ENCODE data around the gene CCDC159. TPM values are rescaled to one million over a fixed set of nuclear protein-coding genes. Genes with fewer than 3 reads are reported as not detected.

The CCDC159 gene
- total RNA-seq, 1 experiment from 2014 or later = 6.8 TPM

DNA sequence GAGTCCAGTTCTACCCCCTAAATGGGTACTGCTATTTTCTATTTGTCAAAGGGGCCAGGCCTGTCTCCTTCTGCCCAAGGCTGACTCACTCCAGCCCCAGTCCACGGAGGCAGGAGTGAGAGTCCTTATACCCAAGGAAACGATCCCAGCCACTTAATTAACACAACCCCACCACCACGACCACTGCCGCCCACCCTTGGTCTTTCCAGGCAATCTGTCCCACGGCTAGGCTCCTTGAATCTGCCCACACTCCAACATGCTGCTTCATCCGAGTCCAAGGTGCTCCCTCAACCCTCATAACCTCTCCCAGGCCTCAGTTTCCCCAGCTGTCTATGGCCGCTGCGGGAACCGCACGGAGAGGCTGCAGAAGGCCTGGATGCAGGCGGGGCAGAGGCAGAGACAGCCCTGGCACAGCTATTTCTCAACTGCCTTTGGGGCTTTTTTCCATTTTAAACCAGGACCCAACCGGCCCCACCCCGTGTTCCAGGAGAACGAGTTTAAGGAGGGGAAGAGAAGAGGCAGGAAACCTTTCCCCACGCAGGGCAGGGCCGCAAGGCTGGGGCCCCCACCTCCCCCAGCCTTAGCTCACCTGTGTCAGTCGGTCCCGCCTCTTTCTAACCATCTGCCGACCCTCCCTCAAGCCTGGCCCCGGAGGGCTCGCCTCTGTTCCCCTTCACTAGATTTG lies 7.6 kb upstream of the CCDC159 start:
- DNase-seq (ENCODE audit: low spot score) (no peak), ATAC-seq (no peak; the same call in 1 of the 2 replicates)
- ChIA-PET CTCF (interaction anchor here (0.6 to 3.0 kb wide), 12 partner anchors 16 to 937 kb away, joined by 3 to 37 read pairs (median 7); partner anchors contain the start of genes EPOR, RGL3 and SWSAP1), POLR2A (interaction anchor here (0.6 to 0.7 kb wide), 3 partner anchors 12 to 158 kb away, joined by 3 to 5 read pairs (median 3); no protein-coding TSS in a partner anchor)
- Mint-ChIP-seq H3K27ac (no peak overlapping the region), H3K9me3 (no peaks in the 10 kb centered on the region), H3K4me3 (peak overlapping the region; percentile 81), H3K27me3 (ENCODE audit: low read depth) (no peaks in the 10 kb centered on the region), H3K4me1 (peaks cover 7% of the 10 kb centered on the region), H3K36me3 (peaks cover 24% of the 10 kb centered on the region)
- TF ChIP-seq NR3C1 (CRISPR knock-in tag; conservative IDR thresholded peaks at IDR 0.05; ENCODE audit: low read depth) = no peak
- TF ChIP-seq, protein P1, sequence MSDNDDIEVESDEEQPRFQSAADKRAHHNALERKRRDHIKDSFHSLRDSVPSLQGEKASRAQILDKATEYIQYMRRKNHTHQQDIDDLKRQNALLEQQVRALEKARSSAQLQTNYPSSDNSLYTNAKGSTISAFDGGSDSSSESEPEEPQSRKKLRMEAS (CRISPR knock-in tag; IDR thresholded peaks at IDR 0.05) = 0 out of 2 replicates have a peak, but pooled peaks have one; percentile 12
- TF ChIP-seq FOXP1 (CRISPR knock-in tag; IDR thresholded peaks at IDR 0.05; ENCODE audit: borderline replicate concordance) = 0 out of 2 replicates have a peak, but pooled peaks have one; percentile 39

DNA sequence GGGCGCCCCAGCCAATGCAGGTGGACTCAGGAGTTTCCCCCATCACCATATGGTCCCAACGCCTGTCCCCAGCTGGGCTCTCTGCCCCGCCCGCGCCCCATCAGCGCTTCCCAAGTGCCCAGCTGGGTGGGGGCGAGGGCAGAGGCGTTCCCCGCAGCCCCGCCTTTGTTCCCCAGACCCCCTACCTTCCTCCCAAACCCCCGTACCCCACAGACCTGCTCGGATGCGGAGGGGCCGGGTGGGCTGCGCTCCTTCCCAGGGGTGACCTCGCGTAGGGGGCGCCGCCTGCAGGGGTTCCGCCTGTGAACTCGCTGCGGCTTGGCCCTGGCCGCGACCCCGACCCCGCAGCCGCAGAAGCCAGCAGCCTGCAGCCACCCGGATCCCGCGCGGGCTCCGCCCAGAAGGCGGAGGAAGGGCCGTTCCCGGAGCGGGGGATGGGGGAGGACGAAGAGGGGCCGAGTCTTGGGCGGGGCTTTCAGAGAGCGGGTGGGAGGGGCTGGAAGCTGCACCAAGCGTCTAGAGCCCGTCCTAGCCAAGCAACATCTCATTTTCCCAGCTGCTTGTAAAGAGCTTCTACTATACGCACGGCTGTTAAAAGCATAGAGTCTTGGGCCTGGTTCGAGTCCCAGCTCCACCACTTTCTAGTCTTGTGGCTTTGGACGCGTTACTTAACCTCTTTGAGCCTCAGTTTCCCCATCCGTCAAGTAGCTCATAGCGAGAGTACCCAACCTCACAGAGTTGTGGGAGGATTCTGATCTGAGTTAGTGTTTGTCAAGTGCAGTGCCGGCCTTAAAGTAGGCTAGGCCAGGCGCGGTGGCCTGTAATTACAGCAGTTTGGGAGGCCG lies 6.8 kb upstream of the CCDC159 start, which contains the start of gene RAB3D:
Gene RAB3D (minus strand): TSS at position 404 of the 845 bp plus-strand sequence. CDS start 2,258 bp downstream, outside the sequence.
- peak; percentile 98 for DNase-seq (ENCODE audit: low spot score)
- Mint-ChIP-seq H3K4me3 (peak within 1 kb of the TSS; percentile 81), H3K4me1 (peaks cover 7% of the 10 kb centered on the region), H3K27ac (peak within 1 kb of the TSS; percentile 41; the same call in 1 of the 2 replicates), H3K9me3 (no peaks in the 10 kb centered on the region), H3K27me3 (ENCODE audit: low read depth) (no peaks in the 10 kb centered on the region), H3K36me3 (peaks cover 19% of the 10 kb centered on the region)
- ChIA-PET CTCF (interaction anchor here (0.6 to 3.0 kb wide), 13 partner anchors 17 to 143 kb away, joined by 3 to 37 read pairs (median 8); partner anchors contain the start of genes EPOR, PRKCSH, RGL3 and SWSAP1), POLR2A (interaction anchor here (0.6 to 1.2 kb wide), 6 partner anchors 22 to 157 kb away, joined by 3 to 8 read pairs (median 3); partner anchors contain the start of gene SWSAP1)
- ATAC-seq = peak; percentile 99
- no peak for TF ChIP-seq IRF2 (CRISPR knock-in tag; IDR thresholded peaks at IDR 0.05; ENCODE audit: borderline replicate concordance, low read depth)
- TF ChIP-seq FOXK1 (CRISPR knock-in tag; IDR thresholded peaks at IDR 0.05) = peak; percentile 47; the same call in 1 of the 2 replicates
- TF ChIP-seq CREB1 (CRISPR knock-in tag; IDR thresholded peaks at IDR 0.05) = no peak
- TF ChIP-seq ZBTB21 (CRISPR knock-in tag; IDR thresholded peaks at IDR 0.05; ENCODE audit: borderline replicate concordance) = no peak
- TF ChIP-seq NR2C2 (CRISPR knock-in tag; IDR thresholded peaks at IDR 0.05) = no peak
- TF ChIP-seq, protein P2, sequence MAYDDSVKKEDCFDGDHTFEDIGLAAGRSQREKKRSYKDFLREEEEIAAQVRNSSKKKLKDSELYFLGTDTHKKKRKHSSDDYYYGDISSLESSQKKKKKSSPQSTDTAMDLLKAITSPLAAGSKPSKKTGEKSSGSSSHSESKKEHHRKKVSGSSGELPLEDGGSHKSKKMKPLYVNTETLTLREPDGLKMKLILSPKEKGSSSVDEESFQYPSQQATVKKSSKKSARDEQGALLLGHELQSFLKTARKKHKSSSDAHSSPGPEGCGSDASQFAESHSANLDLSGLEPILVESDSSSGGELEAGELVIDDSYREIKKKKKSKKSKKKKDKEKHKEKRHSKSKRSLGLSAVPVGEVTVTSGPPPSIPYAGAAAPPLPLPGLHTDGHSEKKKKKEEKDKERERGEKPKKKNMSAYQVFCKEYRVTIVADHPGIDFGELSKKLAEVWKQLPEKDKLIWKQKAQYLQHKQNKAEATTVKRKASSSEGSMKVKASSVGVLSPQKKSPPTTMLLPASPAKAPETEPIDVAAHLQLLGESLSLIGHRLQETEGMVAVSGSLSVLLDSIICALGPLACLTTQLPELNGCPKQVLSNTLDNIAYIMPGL (CRISPR knock-in tag; IDR thresholded peaks at IDR 0.05) = 0 out of 2 replicates have a peak, but pooled peaks have one; percentile 70
- TF ChIP-seq ETV6 (CRISPR knock-in tag; IDR thresholded peaks at IDR 0.05) = peak; percentile 54; the same call in 1 of the 2 replicates
- TF ChIP-seq, protein P3, sequence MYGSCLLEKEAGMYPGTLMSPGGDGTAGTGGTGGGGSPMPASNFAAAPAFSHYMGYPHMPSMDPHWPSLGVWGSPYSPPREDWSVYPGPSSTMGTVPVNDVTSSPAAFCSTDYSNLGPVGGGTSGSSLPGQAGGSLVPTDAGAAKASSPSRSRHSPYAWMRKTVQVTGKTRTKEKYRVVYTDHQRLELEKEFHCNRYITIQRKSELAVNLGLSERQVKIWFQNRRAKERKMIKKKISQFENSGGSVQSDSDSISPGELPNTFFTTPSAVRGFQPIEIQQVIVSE (CRISPR knock-in tag; IDR thresholded peaks at IDR 0.05; ENCODE audit: borderline replicate concordance) = no peak
- TF ChIP-seq, protein P4, sequence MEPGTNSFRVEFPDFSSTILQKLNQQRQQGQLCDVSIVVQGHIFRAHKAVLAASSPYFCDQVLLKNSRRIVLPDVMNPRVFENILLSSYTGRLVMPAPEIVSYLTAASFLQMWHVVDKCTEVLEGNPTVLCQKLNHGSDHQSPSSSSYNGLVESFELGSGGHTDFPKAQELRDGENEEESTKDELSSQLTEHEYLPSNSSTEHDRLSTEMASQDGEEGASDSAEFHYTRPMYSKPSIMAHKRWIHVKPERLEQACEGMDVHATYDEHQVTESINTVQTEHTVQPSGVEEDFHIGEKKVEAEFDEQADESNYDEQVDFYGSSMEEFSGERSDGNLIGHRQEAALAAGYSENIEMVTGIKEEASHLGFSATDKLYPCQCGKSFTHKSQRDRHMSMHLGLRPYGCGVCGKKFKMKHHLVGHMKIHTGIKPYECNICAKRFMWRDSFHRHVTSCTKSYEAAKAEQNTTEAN (CRISPR knock-in tag; IDR thresholded peaks at IDR 0.05) = 0 out of 2 replicates have a peak, but pooled peaks have one; percentile 47
- no peak for TF ChIP-seq KAT7 (CRISPR knock-in tag; IDR thresholded peaks at IDR 0.05; ENCODE audit: borderline replicate concordance)
- TF ChIP-seq, protein P5, sequence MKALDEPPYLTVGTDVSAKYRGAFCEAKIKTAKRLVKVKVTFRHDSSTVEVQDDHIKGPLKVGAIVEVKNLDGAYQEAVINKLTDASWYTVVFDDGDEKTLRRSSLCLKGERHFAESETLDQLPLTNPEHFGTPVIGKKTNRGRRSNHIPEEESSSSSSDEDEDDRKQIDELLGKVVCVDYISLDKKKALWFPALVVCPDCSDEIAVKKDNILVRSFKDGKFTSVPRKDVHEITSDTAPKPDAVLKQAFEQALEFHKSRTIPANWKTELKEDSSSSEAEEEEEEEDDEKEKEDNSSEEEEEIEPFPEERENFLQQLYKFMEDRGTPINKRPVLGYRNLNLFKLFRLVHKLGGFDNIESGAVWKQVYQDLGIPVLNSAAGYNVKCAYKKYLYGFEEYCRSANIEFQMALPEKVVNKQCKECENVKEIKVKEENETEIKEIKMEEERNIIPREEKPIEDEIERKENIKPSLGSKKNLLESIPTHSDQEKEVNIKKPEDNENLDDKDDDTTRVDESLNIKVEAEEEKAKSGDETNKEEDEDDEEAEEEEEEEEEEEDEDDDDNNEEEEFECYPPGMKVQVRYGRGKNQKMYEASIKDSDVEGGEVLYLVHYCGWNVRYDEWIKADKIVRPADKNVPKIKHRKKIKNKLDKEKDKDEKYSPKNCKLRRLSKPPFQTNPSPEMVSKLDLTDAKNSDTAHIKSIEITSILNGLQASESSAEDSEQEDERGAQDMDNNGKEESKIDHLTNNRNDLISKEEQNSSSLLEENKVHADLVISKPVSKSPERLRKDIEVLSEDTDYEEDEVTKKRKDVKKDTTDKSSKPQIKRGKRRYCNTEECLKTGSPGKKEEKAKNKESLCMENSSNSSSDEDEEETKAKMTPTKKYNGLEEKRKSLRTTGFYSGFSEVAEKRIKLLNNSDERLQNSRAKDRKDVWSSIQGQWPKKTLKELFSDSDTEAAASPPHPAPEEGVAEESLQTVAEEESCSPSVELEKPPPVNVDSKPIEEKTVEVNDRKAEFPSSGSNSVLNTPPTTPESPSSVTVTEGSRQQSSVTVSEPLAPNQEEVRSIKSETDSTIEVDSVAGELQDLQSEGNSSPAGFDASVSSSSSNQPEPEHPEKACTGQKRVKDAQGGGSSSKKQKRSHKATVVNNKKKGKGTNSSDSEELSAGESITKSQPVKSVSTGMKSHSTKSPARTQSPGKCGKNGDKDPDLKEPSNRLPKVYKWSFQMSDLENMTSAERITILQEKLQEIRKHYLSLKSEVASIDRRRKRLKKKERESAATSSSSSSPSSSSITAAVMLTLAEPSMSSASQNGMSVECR (CRISPR knock-in tag; IDR thresholded peaks at IDR 0.05; ENCODE audit: borderline replicate concordance) = peak; percentile 62; the same call in 1 of the 2 replicates
- 0 out of 2 replicates have a peak, but pooled peaks have one; percentile 58 for TF ChIP-seq RELA (CRISPR knock-in tag; IDR thresholded peaks at IDR 0.05; ENCODE audit: borderline replicate concordance)
- TF ChIP-seq, protein P6, sequence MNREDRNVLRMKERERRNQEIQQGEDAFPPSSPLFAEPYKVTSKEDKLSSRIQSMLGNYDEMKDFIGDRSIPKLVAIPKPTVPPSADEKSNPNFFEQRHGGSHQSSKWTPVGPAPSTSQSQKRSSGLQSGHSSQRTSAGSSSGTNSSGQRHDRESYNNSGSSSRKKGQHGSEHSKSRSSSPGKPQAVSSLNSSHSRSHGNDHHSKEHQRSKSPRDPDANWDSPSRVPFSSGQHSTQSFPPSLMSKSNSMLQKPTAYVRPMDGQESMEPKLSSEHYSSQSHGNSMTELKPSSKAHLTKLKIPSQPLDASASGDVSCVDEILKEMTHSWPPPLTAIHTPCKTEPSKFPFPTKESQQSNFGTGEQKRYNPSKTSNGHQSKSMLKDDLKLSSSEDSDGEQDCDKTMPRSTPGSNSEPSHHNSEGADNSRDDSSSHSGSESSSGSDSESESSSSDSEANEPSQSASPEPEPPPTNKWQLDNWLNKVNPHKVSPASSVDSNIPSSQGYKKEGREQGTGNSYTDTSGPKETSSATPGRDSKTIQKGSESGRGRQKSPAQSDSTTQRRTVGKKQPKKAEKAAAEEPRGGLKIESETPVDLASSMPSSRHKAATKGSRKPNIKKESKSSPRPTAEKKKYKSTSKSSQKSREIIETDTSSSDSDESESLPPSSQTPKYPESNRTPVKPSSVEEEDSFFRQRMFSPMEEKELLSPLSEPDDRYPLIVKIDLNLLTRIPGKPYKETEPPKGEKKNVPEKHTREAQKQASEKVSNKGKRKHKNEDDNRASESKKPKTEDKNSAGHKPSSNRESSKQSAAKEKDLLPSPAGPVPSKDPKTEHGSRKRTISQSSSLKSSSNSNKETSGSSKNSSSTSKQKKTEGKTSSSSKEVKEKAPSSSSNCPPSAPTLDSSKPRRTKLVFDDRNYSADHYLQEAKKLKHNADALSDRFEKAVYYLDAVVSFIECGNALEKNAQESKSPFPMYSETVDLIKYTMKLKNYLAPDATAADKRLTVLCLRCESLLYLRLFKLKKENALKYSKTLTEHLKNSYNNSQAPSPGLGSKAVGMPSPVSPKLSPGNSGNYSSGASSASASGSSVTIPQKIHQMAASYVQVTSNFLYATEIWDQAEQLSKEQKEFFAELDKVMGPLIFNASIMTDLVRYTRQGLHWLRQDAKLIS (CRISPR knock-in tag; IDR thresholded peaks at IDR 0.05; ENCODE audit: borderline replicate concordance) = no peak
